Measurements from ENCODE around the gene RPN1.

Gene RPN1

GRCh38 chr3:128585974-128586373 lies 64.6 kb downstream of the RPN1 start:
- DNase-seq (ENCODE audit: insufficient read length) (no peak), FAIRE-seq (no peak)
- no peak for TF ChIP-seq POLR2AphosphoS5 (IDR thresholded peaks at IDR 0.05; ENCODE audit: low read depth, low read length)
- TF ChIP-seq TAF1 (IDR thresholded peaks at IDR 0.05; ENCODE audit: borderline replicate concordance, low read depth, low read length) = no peak
- no peak for TF ChIP-seq POLR2A (IDR thresholded peaks at IDR 0.05; ENCODE audit: low read depth, low read length)

DNA sequence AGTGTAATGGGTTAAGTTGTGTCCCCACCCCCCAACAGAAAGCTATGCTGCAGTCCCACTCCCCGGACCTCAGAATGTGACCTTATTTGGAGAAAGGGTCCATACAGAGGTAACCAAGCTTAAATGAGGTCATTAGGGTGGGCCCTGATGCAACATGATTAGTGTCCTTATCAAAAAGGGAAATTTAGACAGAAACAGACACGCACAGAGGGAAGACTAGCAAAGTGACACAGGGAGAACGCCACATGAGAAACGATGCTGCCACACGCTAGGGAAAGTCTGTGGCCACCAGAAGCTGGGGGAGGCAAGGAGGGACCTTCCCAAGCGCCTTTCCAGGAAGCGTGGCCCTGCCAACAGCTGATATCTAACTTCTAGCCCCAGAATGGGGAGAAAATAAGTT lies 65.4 kb downstream of the RPN1 start:
- FAIRE-seq (peak; percentile 71), DNase-seq (ENCODE audit: insufficient read length) (no peak)
- TF ChIP-seq POLR2AphosphoS5 (IDR thresholded peaks at IDR 0.05; ENCODE audit: low read depth, low read length) = no peak
- no peak for TF ChIP-seq POLR2A (IDR thresholded peaks at IDR 0.05; ENCODE audit: low read depth, low read length)
- no peak for TF ChIP-seq TAF1 (IDR thresholded peaks at IDR 0.05; ENCODE audit: borderline replicate concordance, low read depth, low read length)

DNA sequence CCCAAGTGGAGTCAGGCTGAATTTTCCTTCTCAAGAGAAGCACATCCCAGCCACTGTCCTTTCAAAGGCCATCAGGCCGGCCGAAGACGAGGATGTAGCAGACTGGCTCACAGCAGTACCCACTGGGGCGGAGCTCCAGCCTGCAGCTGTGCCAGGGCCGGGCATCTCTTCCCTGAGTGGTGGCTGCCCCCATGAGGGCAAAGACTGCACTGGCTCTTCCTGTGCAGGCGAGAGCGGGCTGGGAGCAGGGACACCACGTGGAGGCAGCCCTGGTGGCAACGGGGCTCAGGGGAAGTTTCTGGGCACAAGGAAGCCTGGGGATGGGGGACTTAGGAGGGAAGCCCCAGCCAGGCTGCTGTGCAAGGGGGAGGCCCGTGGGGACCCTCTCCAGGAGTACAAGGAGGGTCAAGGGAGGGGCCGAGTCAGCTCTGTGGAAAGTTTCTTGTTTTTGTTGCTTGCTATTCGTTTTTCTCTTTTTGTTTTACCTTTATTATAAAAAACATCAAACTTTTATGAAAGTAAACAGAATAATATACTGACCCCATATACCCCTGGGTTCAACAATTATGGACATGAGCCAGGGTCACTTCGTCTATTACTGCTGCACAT lies 66.1 kb downstream of the RPN1 start:
- TF ChIP-seq POLR2AphosphoS5 (IDR thresholded peaks at IDR 0.05; ENCODE audit: low read depth, low read length) (no peak), TAF1 (IDR thresholded peaks at IDR 0.05; ENCODE audit: borderline replicate concordance, low read depth, low read length) (no peak), POLR2A (IDR thresholded peaks at IDR 0.05; ENCODE audit: low read depth, low read length) (no peak)
- FAIRE-seq (peak; percentile 21), DNase-seq (ENCODE audit: insufficient read length) (no peak)

GRCh38 chr3:128581566-128581965 lies 69.1 kb downstream of the RPN1 start:
- FAIRE-seq = no peak
- TF ChIP-seq TAF1 (IDR thresholded peaks at IDR 0.05; ENCODE audit: borderline replicate concordance, low read depth, low read length) (no peak), POLR2AphosphoS5 (IDR thresholded peaks at IDR 0.05; ENCODE audit: low read depth, low read length) (no peak), POLR2A (IDR thresholded peaks at IDR 0.05; ENCODE audit: low read depth, low read length) (no peak)
- no peak for DNase-seq (ENCODE audit: insufficient read length)

DNA sequence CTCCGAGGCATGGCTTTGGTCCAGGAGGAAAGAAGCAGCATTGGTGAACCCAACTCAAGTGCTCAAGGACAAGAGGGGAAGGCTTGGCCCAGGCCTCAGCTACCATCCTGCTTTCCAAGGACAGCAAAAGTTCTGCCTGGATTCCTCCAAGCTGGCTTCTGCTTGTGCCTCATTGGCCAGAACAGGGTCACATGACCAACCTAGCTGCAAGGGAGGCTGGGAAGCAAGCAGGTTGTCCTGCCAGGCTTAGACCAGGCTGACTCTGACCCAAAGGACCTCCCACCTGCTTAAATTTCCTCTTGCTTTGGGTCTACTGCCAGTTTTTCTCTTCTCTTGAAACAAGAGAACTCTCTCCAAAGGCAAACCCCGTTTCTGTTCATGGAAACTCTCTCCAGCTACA lies 70.7 kb downstream of the RPN1 start:
- TF ChIP-seq POLR2A (IDR thresholded peaks at IDR 0.05; ENCODE audit: low read depth, low read length) = no peak
- no peak for TF ChIP-seq TAF1 (IDR thresholded peaks at IDR 0.05; ENCODE audit: borderline replicate concordance, low read depth, low read length)
- no peak for FAIRE-seq
- no peak for DNase-seq (ENCODE audit: insufficient read length)

DNA sequence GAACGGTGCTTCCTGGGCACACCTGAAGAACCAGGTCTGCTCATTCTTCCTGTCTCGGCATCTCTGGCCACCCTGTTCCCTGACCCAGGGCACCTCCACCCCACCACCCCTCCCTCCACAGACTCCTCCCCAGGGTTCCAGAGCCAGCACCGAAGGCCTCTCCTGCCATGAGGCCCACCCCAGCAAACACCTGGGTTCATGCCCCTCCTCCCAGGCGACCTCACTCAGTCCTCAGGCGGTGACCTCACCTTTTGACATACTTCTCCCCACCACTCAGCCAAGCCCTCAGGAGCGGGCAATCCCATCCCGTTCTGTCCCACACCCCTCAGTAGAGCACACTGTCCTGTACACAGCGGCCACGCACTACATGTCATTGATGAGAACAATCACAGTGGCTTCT lies 72.3 kb downstream of the RPN1 start:
- TF ChIP-seq POLR2AphosphoS5 (IDR thresholded peaks at IDR 0.05; ENCODE audit: low read depth, low read length) (no peak), POLR2A (IDR thresholded peaks at IDR 0.05; ENCODE audit: low read depth, low read length) (no peak), TAF1 (IDR thresholded peaks at IDR 0.05; ENCODE audit: borderline replicate concordance, low read depth, low read length) (no peak)
- DNase-seq (ENCODE audit: insufficient read length) (no peak), FAIRE-seq (no peak)

DNA sequence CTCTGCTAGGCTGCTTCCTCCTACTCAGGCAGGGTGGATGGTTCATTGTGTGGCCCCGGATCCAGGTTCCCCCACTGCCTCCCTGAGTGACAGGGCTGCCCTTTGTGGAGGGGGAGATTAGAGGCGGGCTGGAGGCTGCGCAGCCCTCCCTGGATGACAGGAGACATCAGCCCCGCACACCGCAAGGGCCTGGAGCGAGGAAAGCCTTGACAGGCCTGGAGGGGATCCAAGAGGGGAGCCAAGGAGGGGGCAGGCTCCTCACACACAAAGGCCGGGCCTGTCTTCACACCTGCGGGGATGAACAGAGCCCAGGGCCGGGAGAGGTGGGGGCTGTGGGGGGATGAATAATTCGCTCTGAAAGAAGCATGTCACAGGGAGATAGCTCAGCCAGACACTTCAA lies 72.9 kb downstream of the RPN1 start:
- FAIRE-seq (no peak), DNase-seq (ENCODE audit: insufficient read length) (no peak)
- TF ChIP-seq POLR2A (IDR thresholded peaks at IDR 0.05; ENCODE audit: low read depth, low read length) (no peak), POLR2AphosphoS5 (IDR thresholded peaks at IDR 0.05; ENCODE audit: low read depth, low read length) (no peak), TAF1 (IDR thresholded peaks at IDR 0.05; ENCODE audit: borderline replicate concordance, low read depth, low read length) (no peak)

DNA sequence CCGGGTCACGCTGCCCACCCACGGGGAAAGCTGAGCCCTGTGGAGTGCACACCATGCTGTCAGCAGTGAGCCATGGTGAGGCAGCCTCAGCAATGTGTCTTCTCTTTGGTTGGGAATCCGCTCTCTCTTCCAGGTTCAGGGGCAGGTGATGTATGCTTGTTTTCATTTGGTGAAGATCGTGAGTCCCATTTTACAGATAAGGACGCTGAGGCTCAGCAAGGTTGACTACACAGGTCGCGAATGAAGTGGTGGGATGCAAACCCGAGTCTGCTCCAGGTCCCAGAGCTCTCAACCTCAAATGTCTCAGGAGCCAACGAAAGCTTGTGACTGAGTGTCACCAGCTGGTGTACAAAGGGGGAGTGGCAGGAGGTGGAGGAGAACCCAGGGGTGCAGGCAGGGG lies 74.3 kb downstream of the RPN1 start:
- no peak for TF ChIP-seq POLR2AphosphoS5 (IDR thresholded peaks at IDR 0.05; ENCODE audit: low read depth, low read length)
- no peak for TF ChIP-seq POLR2A (IDR thresholded peaks at IDR 0.05; ENCODE audit: low read depth, low read length)
- no peak for TF ChIP-seq TAF1 (IDR thresholded peaks at IDR 0.05; ENCODE audit: borderline replicate concordance, low read depth, low read length)
- no peak for DNase-seq (ENCODE audit: insufficient read length)
- no peak for FAIRE-seq

DNA sequence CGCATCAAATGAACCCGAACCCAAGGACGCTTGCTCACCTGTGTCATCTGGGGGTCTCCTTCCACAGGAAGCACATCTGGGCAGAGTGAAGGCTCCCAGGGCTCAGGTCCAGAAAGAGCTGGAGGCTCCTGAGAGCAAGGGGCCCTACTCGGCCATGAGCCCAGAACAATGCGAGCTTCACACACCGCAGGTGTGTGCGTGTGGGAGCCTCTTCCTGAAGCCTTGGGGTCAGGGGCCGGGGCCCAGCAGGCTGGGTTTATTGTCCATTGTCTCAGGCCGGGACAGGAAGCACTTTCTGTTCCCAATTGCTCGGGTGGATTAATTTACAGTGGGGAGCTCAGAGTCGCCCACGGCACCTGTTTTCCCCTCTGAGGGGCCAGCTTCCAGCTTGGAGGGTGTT lies 74.8 kb downstream of the RPN1 start:
- FAIRE-seq = no peak
- TF ChIP-seq POLR2AphosphoS5 (IDR thresholded peaks at IDR 0.05; ENCODE audit: low read depth, low read length) (no peak), POLR2A (IDR thresholded peaks at IDR 0.05; ENCODE audit: low read depth, low read length) (no peak)
- DNase-seq (ENCODE audit: insufficient read length) = no peak

DNA sequence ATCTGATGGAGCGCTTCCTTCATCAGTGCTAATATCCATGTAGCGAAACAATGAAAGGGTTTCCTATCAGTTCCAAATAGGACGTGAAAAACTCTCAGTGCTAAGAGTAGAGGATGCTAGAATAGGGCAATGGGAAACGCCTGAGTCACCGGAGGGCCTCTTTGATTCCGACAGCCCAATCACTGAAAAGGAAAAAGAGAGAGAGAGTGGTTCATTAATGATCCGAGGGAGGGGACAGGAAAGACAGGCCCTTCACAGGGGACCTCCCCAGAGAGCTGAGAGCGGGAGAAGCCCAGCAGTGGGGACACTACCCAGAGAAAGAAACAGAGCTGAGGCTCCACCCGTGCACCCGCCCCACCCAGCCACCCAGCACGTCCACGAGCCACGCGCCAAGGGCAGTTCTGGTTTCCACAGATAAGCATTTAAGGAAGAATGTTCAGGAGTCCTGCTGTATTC lies 76.9 kb downstream of the RPN1 start:
- FAIRE-seq (no peak), DNase-seq (ENCODE audit: insufficient read length) (no peak)
- TF ChIP-seq POLR2AphosphoS5 (IDR thresholded peaks at IDR 0.05; ENCODE audit: low read depth, low read length) (no peak), TAF1 (IDR thresholded peaks at IDR 0.05; ENCODE audit: borderline replicate concordance, low read depth, low read length) (no peak), POLR2A (IDR thresholded peaks at IDR 0.05; ENCODE audit: low read depth, low read length) (no peak)

- TF ChIP-seq POLR2AphosphoS5 (IDR thresholded peaks at IDR 0.05; ENCODE audit: low read depth, low read length) (no peak), TAF1 (IDR thresholded peaks at IDR 0.05; ENCODE audit: borderline replicate concordance, low read depth, low read length) (no peak), POLR2A (IDR thresholded peaks at IDR 0.05; ENCODE audit: low read depth, low read length) (no peak)
- DNase-seq (ENCODE audit: insufficient read length) (no peak), FAIRE-seq (no peak)
Observed at GRCh38 chr3:128573160-128573559, 77.5 kb downstream of the RPN1 start.

DNA sequence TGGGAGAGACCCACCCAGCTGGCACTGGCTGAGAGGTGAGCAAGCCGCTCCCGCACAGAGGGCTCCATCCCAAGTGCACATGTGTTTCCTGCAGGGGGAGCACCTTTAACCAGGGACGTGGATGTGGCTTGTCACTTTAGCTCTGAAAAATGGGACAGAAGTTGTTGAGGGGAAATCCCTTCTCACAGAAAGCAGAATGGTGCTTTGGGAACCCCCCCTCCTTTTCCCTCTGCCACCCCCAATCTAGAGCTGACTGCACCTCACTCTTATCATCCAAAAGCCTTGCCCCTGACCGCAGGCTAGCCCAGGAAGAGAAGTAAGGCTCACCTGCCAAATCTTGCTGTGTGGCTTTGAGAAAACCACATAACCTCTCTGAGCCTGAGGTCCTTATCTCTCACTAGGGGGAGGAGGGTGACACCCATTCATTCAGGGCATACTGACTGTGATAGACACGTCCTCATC lies 77.9 kb downstream of the RPN1 start:
- no peak for DNase-seq (ENCODE audit: insufficient read length)
- TF ChIP-seq POLR2AphosphoS5 (IDR thresholded peaks at IDR 0.05; ENCODE audit: low read depth, low read length) = no peak
- TF ChIP-seq TAF1 (IDR thresholded peaks at IDR 0.05; ENCODE audit: borderline replicate concordance, low read depth, low read length) = no peak
- no peak for TF ChIP-seq POLR2A (IDR thresholded peaks at IDR 0.05; ENCODE audit: low read depth, low read length)
- FAIRE-seq = peak; percentile 51
